NCI-H1417 (cell line): ENCODE data around the gene HOXA5.

ENCODE experiments used
- DNase-seq, 3 experiments: peaks; one replicate each; lab custom pipeline; 2025; lab: John Stamatoyannopoulos, UW

Gene HOXA5

GRCh38 chr7:27182861-27183681 is 39.6 kb upstream of the HOXA5 start:
- DNase-seq = peak; percentile 13 to 88 (median 72)

- DNase-seq = no peak
These were observed 38.9 kb upstream of the HOXA5 start for GRCh38 chr7:27182285-27182841.

DNA sequence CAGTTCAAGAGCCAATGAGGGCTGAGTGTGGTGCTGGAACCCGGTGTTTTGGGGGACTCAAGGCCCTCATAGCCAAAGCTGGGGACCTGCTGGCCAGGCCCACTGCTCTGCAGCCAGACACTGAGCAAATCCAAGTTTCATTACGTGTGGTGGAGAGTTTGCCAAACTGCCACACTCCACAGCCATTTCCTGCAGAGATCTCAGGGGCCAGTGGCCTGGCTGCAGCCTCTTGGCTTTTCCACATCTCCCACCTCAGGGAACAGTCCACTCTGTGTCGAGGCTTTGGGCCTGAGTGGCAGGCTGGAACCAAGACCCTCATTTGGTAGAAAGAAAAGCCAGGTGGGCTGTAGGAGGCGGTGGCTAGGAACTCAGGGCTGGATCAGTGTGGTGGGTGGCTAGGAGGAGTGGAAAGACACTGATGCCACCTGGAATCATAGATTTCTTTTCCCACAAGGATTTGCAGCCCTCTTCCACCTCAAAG is 38.4 kb upstream of the HOXA5 start:
- DNase-seq = no peak

GRCh38 chr7:27180431-27181420 is 37.2 kb upstream of the HOXA5 start:
- no peak for DNase-seq

DNA sequence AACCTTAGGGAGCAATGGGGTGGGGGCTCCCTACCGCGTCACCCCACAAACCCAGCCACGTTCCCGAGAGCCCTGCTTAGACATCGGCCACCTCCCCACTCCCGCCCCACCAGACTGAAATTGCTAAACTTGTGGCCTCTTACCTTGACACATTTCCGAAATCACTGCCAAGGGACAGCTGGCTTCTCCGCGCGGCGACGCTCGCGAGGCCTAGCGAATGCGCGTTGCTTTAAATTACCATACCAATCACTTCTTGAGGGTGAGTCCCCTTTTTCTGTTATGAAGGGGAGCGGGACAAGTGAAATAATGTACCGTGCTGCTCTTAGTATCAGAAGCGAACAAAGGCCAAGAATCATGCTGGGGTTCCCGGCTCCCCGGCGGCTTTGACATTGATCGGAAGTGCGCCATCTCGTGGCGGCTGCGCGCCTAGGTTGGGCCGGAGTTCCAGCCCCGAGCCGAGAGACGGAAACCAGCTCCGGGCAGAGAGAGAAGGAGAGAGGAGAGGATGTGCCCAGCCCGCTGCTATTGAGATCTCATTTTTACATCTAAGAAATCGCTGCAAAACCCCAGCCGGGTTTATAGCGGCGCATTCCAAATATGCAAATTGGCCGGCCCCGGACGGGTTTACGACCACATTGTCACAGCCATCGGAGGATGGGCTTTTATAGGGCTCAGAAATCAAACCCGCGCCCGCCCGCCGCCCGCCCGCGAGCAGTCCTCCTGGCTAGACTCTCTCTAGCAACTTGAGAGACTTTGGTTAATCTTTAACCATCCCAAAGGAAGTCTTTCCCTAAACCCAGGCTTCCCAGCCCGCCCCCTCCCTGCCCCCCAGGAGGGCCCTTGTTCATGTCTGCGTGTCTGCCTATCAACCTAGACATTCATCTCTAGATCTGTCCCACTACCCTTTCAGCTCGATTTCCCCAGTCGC is 36.3 kb upstream of the HOXA5 start:
- peak in 1 of 3 experiments; percentile 19 for DNase-seq

DNA sequence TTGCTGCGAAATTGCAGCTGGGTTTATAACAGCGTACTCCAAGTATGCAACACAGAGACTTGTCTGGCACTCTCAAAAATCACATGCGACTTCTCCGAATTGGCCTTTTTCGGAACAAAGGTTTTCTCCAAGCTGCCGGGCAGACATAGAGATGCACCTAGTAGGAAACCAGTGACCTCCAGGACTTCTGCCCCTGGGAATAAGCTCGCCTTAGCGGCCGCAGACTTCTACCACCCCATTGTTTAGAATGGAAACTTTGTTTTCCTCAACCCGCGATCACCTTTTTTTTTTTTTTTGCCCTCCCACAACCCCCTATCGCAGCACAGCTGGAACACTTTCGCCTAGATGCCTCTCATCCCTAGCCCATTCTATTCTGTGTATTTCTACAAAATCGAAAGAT is 35.5 kb upstream of the HOXA5 start:
- DNase-seq = no peak

GRCh38 chr7:27178366-27178765 is 34.9 kb upstream of the HOXA5 start:
- no peak for DNase-seq

- DNase-seq = no peak
These were observed 34.4 kb upstream of the HOXA5 start for GRCh38 chr7:27177795-27178320.

- DNase-seq = no peak
These were observed 33.7 kb upstream of the HOXA5 start for GRCh38 chr7:27176962-27177794.

GRCh38 chr7:27176524-27176845 is 33.0 kb upstream of the HOXA5 start:
- no peak for DNase-seq

- no peak for DNase-seq
These were observed 32.4 kb upstream of the HOXA5 start for GRCh38 chr7:27175626-27176523.

- peak in 2 of 3 experiments; percentile 24 to 56 for DNase-seq
These were observed 31.6 kb upstream of the HOXA5 start for GRCh38 chr7:27174874-27175625.

GRCh38 chr7:27173956-27174873 is 30.7 kb upstream of the HOXA5 start, which contains the start of gene HOXA10:
Gene HOXA10, minus strand, starts transcription at chr7:27174320. Its CDS starts 14 bp downstream, at chr7:27174306.
- DNase-seq = peak; percentile 83 to 91 (median 84)

DNA sequence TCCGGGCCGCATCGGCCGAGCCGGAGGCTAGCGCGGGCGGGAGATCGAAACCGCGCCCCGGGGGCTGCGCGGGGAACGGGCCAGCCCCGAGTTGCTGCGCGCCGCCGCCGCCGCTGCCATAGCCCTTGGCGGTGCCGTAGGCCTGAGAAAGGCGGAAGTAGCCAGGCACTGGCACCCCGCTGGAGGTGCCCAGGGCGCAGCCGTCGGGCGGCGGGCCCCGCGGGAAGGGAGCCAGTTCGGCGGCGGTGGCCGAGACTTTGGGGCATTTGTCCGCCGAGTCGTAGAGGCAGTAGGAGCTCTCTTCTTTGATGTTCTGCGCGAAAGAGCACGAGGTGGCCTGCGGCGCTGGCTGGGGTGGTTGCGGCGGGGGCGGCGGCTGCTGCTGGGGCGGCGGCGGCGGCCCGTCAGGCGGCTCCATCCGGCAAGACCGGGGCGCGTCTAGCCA is 30.1 kb upstream of the HOXA5 start:
- peak; percentile 27 to 96 (median 88) for DNase-seq

DNA sequence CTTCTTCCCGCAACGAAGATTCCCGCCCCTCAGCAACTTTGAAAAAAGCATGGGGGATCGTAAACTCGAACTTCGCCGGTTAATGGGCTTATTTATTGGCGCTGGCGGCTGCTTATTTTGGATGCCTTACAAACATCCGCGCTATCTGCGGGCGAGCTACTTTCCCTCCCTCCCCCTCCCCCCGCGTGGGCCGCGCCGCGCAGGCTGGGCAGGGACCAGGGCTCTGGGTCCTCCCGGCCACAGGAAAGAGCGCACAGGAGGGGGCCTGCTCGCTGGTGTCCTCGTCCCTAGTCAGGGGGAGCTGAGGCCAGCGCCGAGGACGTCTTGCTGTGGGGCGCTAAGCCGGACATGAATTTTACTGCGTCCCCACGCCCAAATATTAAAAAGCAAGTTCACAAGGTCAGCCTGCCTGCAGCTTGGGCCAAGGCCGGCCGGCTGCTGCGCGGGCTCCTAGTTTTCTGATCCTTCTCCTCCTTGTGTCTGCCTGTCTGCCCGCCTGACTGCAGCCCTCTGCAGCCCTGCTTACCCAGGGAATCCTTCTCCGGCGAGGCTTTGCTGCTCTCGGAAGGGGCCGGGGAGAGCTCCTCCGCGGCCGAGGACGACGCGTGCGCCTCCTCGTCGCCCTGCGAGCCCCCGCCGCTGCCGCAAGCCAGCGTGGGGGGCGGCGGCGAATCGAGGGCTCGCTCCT is 29.5 kb upstream of the HOXA5 start:
- DNase-seq = peak; percentile 42 to 96 (median 89)

- DNase-seq = peak in 2 of 3 experiments; percentile 76 to 80
These were observed 28.9 kb upstream of the HOXA5 start for GRCh38 chr7:27172315-27172774.
